CD4-positive, alpha-beta T cell treated with Interleukin-4 for 4 hours (primary cell): Measurements from ENCODE around the gene SLC1A2.

Source experiments
- DNase-seq: peaks from one replicate; pipeline ENCODE4 v3.0.0-alpha.2; 2020

The SLC1A2 gene

GRCh38 chr11:35293699-35294098, 125.7 kb downstream of the SLC1A2 start:
- no peak for DNase-seq

- DNase-seq: no peak
Observed at GRCh38 chr11:35293035-35293434, 126.3 kb downstream of the SLC1A2 start.

GRCh38 chr11:35292279-35292678, 127.1 kb downstream of the SLC1A2 start:
- DNase-seq: no peak

- no peak for DNase-seq
Observed at GRCh38 chr11:35290876-35291275, 128.5 kb downstream of the SLC1A2 start.

GRCh38 chr11:35289821-35290220, 129.5 kb downstream of the SLC1A2 start:
- DNase-seq: no peak

- no peak for DNase-seq
Observed at GRCh38 chr11:35288817-35289541, 130.4 kb downstream of the SLC1A2 start.

GRCh38 chr11:35288309-35288708, 131.0 kb downstream of the SLC1A2 start:
- no peak for DNase-seq

- DNase-seq: no peak
Observed at GRCh38 chr11:35287344-35287890, 131.9 kb downstream of the SLC1A2 start.

GRCh38 chr11:35286126-35286525, 133.2 kb downstream of the SLC1A2 start:
- no peak for DNase-seq

- no peak for DNase-seq
Observed at GRCh38 chr11:35285471-35285870, 133.9 kb downstream of the SLC1A2 start.

- DNase-seq: no peak
Observed at GRCh38 chr11:35282221-35282882, 137.0 kb downstream of the SLC1A2 start.

- DNase-seq: no peak
Observed at GRCh38 chr11:35281169-35281688, 138.1 kb downstream of the SLC1A2 start.

GRCh38 chr11:35280727-35281126, 138.6 kb downstream of the SLC1A2 start:
- no peak for DNase-seq

- no peak for DNase-seq
Observed at GRCh38 chr11:35277827-35278226, 141.5 kb downstream of the SLC1A2 start.

GRCh38 chr11:35276396-35277145, 142.8 kb downstream of the SLC1A2 start:
- peak; percentile 32 for DNase-seq

- DNase-seq: no peak
Observed at GRCh38 chr11:35275786-35276170, 143.6 kb downstream of the SLC1A2 start.

- no peak for DNase-seq
Observed at GRCh38 chr11:35274909-35275785, 144.2 kb downstream of the SLC1A2 start.

- peak; percentile 70 for DNase-seq
Observed at GRCh38 chr11:35272391-35272902, 146.9 kb downstream of the SLC1A2 start.

- DNase-seq: no peak
Observed at GRCh38 chr11:35271031-35271430, 148.3 kb downstream of the SLC1A2 start.

GRCh38 chr11:35270342-35270741, 149.0 kb downstream of the SLC1A2 start:
- no peak for DNase-seq

GRCh38 chr11:35267504-35267903, 151.9 kb downstream of the SLC1A2 start:
- DNase-seq: no peak
